Measurements from ENCODE around the gene NLRP1. TPM values are rescaled to one million over a fixed set of nuclear protein-coding genes. Genes with fewer than 3 reads are reported as not detected.

NLRP1 gene
- polyA plus RNA-seq, 3 donors = 13.2 to 388 (median 17.3) TPM

DNA sequence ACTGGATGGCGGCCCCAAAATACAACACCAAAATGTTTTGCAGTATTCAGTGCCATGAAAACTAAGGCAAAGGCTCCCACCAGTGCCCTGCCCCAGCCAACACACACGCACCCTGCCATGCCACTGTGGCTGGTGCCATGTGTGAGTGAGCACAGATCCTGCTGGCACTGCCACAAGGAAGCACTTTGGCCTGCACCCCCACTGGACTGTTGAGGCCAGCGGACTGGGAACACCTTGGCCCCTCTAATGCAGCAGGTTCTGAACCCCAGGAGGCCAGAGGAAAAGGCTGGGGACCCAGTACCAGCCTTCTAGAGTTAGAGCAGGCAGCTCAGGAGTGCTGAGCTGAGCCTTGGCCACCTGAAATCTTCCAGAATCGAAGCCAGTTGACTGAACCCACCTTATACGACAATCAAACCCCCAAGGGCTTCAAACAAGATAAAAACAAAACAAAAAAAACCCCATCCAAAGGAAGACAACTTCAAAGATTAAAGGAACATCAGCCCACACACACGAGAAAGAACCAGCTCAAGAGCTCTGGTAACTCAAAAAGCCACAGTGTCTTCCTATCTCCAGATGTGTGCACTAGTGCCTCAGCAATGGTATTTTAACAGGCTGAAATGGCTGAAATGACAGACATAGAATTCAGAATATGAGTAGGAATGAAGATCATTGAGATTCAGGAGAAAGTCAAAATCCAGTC lies 21.5 kb downstream of the NLRP1 start:
- intact Hi-C loops (cut with micrococcal nuclease) = no loop called here
- Histone ChIP-seq H3K9ac (ENCODE audit: insufficient read depth, low read length, poor library complexity, severe bottlenecking) (no peak overlapping the region), H3K4me2 (replicated peaks; ENCODE audit: extremely low read depth, low read length, poor library complexity, severe bottlenecking) (no peak overlapping the region), H3K79me2 (ENCODE audit: insufficient read depth, low read length) (peaks cover 27% of the 10 kb centered on the region), H3K36me3 (replicated peaks in 1 of 2; ENCODE audit: control insufficient read depth in 1 of 2, insufficient read depth in 2 of 2, low read length in 2 of 2) (peaks cover 60 to 70% of the 10 kb centered on the region in 2 donors), H3K4me1 (ENCODE audit: control insufficient read depth in 1 of 2, insufficient read depth in 2 of 2, low read length in 2 of 2) (no peaks in the 10 kb centered on the region), H2AFZ (ENCODE audit: insufficient read depth, low read depth, low read length, poor library complexity, severe bottlenecking) (no peak overlapping the region), H3K27me3 (ENCODE audit: control insufficient read depth in 2 of 2, insufficient read depth in 2 of 2, low read length in 2 of 2) (no peaks in the 10 kb centered on the region), H3K27ac (ENCODE audit: low read depth in 1 of 2, low read length in 2 of 2) (no peak overlapping the region), H3K4me3 (replicated peaks in 1 of 3; ENCODE audit: low read depth in 2 of 3, low read length in 3 of 3) (no peak overlapping the region), H3K9me3 (replicated peaks in 1 of 2; ENCODE audit: control insufficient read depth in 1 of 2, insufficient read depth in 1 of 2, low read length in 2 of 2) (no peaks in the 10 kb centered on the region), H4K20me1 (ENCODE audit: insufficient read depth, low read length) (peaks cover 98% of the 10 kb centered on the region)
- H3K27ac Mint-ChIP-seq = no peak overlapping the region
- peaks cover 8% of the 10 kb centered on the region for H3K4me1 Mint-ChIP-seq
- peaks cover 71 to 82% of the 10 kb centered on the region in 2 donors for H3K36me3 Mint-ChIP-seq
- DNase-seq = no peak
- H3K4me3 Mint-ChIP-seq = no peak overlapping the region
- TF ChIP-seq CTCF (IDR thresholded peaks at IDR 0.05) = no peak
- no peaks in the 10 kb centered on the region for H3K27me3 Mint-ChIP-seq (ENCODE audit: low read depth in 3 of 3)
- WGBS (ENCODE audit: insufficient coverage) = 100% methylated on average over 4 of the region's 6 CpGs
- peaks cover 0 to 5% (median 2%) of the 10 kb centered on the region in 7 donors for H3K9me3 Mint-ChIP-seq

- no peak for DNase-seq
- no peak overlapping the region for H3K4me3 Mint-ChIP-seq
- Histone ChIP-seq H3K4me1 (ENCODE audit: control insufficient read depth in 1 of 2, insufficient read depth in 2 of 2, low read length in 2 of 2) (no peaks in the 10 kb centered on the region), H3K27ac (ENCODE audit: low read depth in 1 of 2, low read length in 2 of 2) (no peak overlapping the region), H4K20me1 (ENCODE audit: insufficient read depth, low read length) (peaks cover 98% of the 10 kb centered on the region), H3K79me2 (ENCODE audit: insufficient read depth, low read length) (peaks cover 34% of the 10 kb centered on the region), H3K9ac (ENCODE audit: insufficient read depth, low read length, poor library complexity, severe bottlenecking) (no peak overlapping the region), H3K4me3 (replicated peaks in 1 of 3; ENCODE audit: low read depth in 2 of 3, low read length in 3 of 3) (no peak overlapping the region), H3K4me2 (replicated peaks; ENCODE audit: extremely low read depth, low read length, poor library complexity, severe bottlenecking) (no peak overlapping the region), H3K27me3 (ENCODE audit: control insufficient read depth in 2 of 2, insufficient read depth in 2 of 2, low read length in 2 of 2) (no peaks in the 10 kb centered on the region), H3K36me3 (replicated peaks in 1 of 2; ENCODE audit: control insufficient read depth in 1 of 2, insufficient read depth in 2 of 2, low read length in 2 of 2) (peaks cover 58 to 70% of the 10 kb centered on the region in 2 donors), H3K9me3 (replicated peaks in 1 of 2; ENCODE audit: control insufficient read depth in 1 of 2, insufficient read depth in 1 of 2, low read length in 2 of 2) (no peaks in the 10 kb centered on the region), H2AFZ (ENCODE audit: insufficient read depth, low read depth, low read length, poor library complexity, severe bottlenecking) (no peak overlapping the region)
- H3K4me1 Mint-ChIP-seq = peaks cover 12% of the 10 kb centered on the region
- peaks cover 70 to 82% of the 10 kb centered on the region in 2 donors for H3K36me3 Mint-ChIP-seq
- WGBS (ENCODE audit: insufficient coverage) = 98% methylated on average over 8 of the region's 14 CpGs
- no peaks in the 10 kb centered on the region for H3K27me3 Mint-ChIP-seq (ENCODE audit: low read depth in 3 of 3)
- H3K27ac Mint-ChIP-seq = no peak overlapping the region
- H3K9me3 Mint-ChIP-seq = peaks cover 0 to 5% (median under 1%) of the 10 kb centered on the region in 7 donors
- intact Hi-C loops (cut with micrococcal nuclease) = no loop called here
- no peak for TF ChIP-seq CTCF (IDR thresholded peaks at IDR 0.05)
These were observed 22.4 kb downstream of the NLRP1 start for GRCh38 chr17:5561736-5562571.

Data from CD14-positive monocyte (primary cell).